HepG2 (cell line): Measurements from ENCODE around the gene BTG4. TPM values are rescaled to one million over a fixed set of nuclear protein-coding genes. Genes with fewer than 3 reads are reported as not detected.

Experiments
- ATAC-seq: fragments of 200-7000 bp; cut with Tn5 transposase; 3 replicates; pipeline ENCODE4 v1.9.1; 2020; ENCODE audit warnings: mild to moderate bottlenecking, moderate library complexity
- BruUV-seq: library from RNA; stranded (reverse); fragments of 400-500 nt; replicated peaks from 2 replicates; lab custom pipeline; 2021; lab: Mats Ljungman, UMichigan
- CTCF ChIA-PET: fragments of 300-600 bp; formaldehyde crosslinking; extraction: SDS; loops from one replicate; lab custom pipeline; 2021; ENCODE audit warnings: low total read pairs, inconsistent platforms, low intra/inter-chr PET ratio; lab: Yijun Ruan, JAX
- POLR2A ChIA-PET: fragments of 350-600 bp; sonication (Branson Sonifier 250); formaldehyde crosslinking; loops from one replicate; lab custom pipeline; 2020; ENCODE audit warnings: antibody characterized with exemption, inconsistent platforms; lab: Yijun Ruan, JAX
- DNase-seq: peaks from one replicate; pipeline ENCODE4 v3.0.0-alpha.2; 2015; ENCODE audit warnings: low spot score
- FAIRE-seq: peaks from 3 replicates; lab custom pipeline; 2011; peaks lifted over from hg19 to GRCh38; lab: Jason Lieb, UNC
- H2AFZ ChIP-seq: one replicate; pipeline ENCODE4 v1.6.1; 2011; ENCODE audit warnings: low read length, inconsistent platforms
- H3K27ac ChIP-seq: fragments of 300-600 bp; 3 replicates; pipeline ENCODE4 v1.8.0; 2011; ENCODE audit warnings: mixed run types, mild to moderate bottlenecking, mixed read lengths, low read length, inconsistent platforms; ENCODE audit not compliant: insufficient read depth; ENCODE audit errors: extremely low read length
- H3K27me3 ChIP-seq, 2 experiments: fragments of 200-600 bp in 1 of 2; 2 replicates in 1 of 2; 3 replicates in 1 of 2; pipeline versions ENCODE4 v1.6.0 to v1.8.0; 2011; ENCODE audit warnings: low read length in 2 of 2, mild to moderate bottlenecking in 2 of 2, moderate library complexity in 2 of 2, inconsistent platforms in 1 of 2; ENCODE audit not compliant: insufficient read depth in 2 of 2, control insufficient read depth in 1 of 2
- H3K36me3 ChIP-seq, 2 experiments: fragments of 200-600 bp in 1 of 2; replicated peaks in 1 of 2; 2 replicates in 1 of 2; 3 replicates in 1 of 2; pipeline versions ENCODE4 v1.5.1 to v1.8.0; 2011; ENCODE audit warnings: low read length in 2 of 2, inconsistent platforms in 1 of 2; ENCODE audit not compliant: insufficient read depth in 2 of 2, control insufficient read depth in 1 of 2
- H3K4me1 ChIP-seq: 2 replicates; pipeline ENCODE4 v1.5.1; 2012; ENCODE audit warnings: low read length, inconsistent platforms; ENCODE audit not compliant: insufficient read depth
- H3K4me2 ChIP-seq: 2 replicates; pipeline ENCODE4 v1.6.0; 2011; ENCODE audit warnings: low read depth, low read length, inconsistent platforms
- H3K4me3 ChIP-seq, 3 experiments: fragments of 200-600 bp in 1 of 3; sonication (generic), shearing (Covaris generic) in 1 of 3; replicated peaks in 1 of 3; 2 replicates each; pipeline ENCODE4 v1.5.1; 2011 to 2016; ENCODE audit warnings: low read length in 3 of 3, inconsistent platforms in 2 of 3, low read depth in 2 of 3, mild to moderate bottlenecking in 2 of 3, control low read depth in 1 of 3, mixed read lengths in 1 of 3; ENCODE audit not compliant: insufficient read depth in 1 of 3
- H3K79me2 ChIP-seq: one replicate; pipeline ENCODE4 v1.6.1; 2011; ENCODE audit warnings: low read length, inconsistent platforms; ENCODE audit not compliant: insufficient read depth
- H3K9ac ChIP-seq: 2 replicates; pipeline ENCODE4 v1.6.0; 2011; ENCODE audit warnings: mild to moderate bottlenecking, low read depth, low read length, inconsistent platforms; ENCODE audit not compliant: insufficient read depth
- H3K9me3 ChIP-seq: 2 replicates; pipeline ENCODE4 v1.5.1; 2012; ENCODE audit warnings: mild to moderate bottlenecking, low read length
- H4K20me1 ChIP-seq: 2 replicates; pipeline ENCODE4 v1.6.0; 2011; ENCODE audit warnings: inconsistent platforms, mild to moderate bottlenecking, low read length, moderate library complexity; ENCODE audit not compliant: insufficient read depth
- ELF4 ChIP-seq: sonication (generic); formaldehyde crosslinking; IDR thresholded peaks from 2 replicates; pipeline ENCODE4 v1.5.0; 2020; ENCODE audit warnings: missing genetic modification reagents, mild to moderate bottlenecking, moderate library complexity, borderline replicate concordance
- HOXA9 ChIP-seq: sonication (generic); formaldehyde crosslinking; IDR thresholded peaks from 2 replicates; pipeline ENCODE4 v1.8.1; 2022; ENCODE audit warnings: missing genetic modification reagents, mild to moderate bottlenecking, moderate library complexity, borderline replicate concordance
- KLF6 ChIP-seq: IDR thresholded peaks from 2 replicates; pipeline ENCODE4 v1.8.0; 2016; ENCODE audit warnings: missing biosample characterization, missing genetic modification reagents
- LBX2 ChIP-seq: sonication (generic); formaldehyde crosslinking; IDR thresholded peaks from 2 replicates; pipeline ENCODE4 v1.5.0; 2020; ENCODE audit warnings: missing genetic modification reagents, mild to moderate bottlenecking, borderline replicate concordance
- SSRP1 ChIP-seq: IDR thresholded peaks from 2 replicates; pipeline ENCODE4 v1.6.1; 2016; ENCODE audit warnings: control low read depth
- U2AF1 ChIP-seq: fragments of 200-400 bp; formaldehyde crosslinking; optimal IDR thresholded peaks from 2 replicates; pipeline ENCODE3; 2017; ENCODE audit warnings: mild to moderate bottlenecking, low read depth, low read length
- ZBTB39 ChIP-seq: sonication (generic); formaldehyde crosslinking; IDR thresholded peaks from 2 replicates; pipeline ENCODE4 v1.5.0; 2020; ENCODE audit warnings: missing genetic modification reagents
- ZNF12 ChIP-seq: sonication (generic); formaldehyde crosslinking; IDR thresholded peaks from 2 replicates; pipeline ENCODE4 v1.5.0; 2020; ENCODE audit warnings: missing genetic modification reagents
- ZNF124 ChIP-seq: sonication (generic); formaldehyde crosslinking; IDR thresholded peaks from 2 replicates; pipeline ENCODE4 v1.4.0; 2020; ENCODE audit warnings: missing genetic modification reagents
- ZNF34 ChIP-seq: sonication (generic); formaldehyde crosslinking; IDR thresholded peaks from 2 replicates; pipeline ENCODE4 v1.4.0; 2020; ENCODE audit warnings: mild to moderate bottlenecking, missing genetic modification reagents, borderline replicate concordance
- ZNF652 ChIP-seq: IDR thresholded peaks from 2 replicates; pipeline ENCODE4 v1.6.1; 2016; ENCODE audit warnings: low read depth, borderline replicate concordance
- ZZZ3 ChIP-seq: sonication (generic); formaldehyde crosslinking; IDR thresholded peaks from 2 replicates; pipeline ENCODE4 v1.4.0; 2020; ENCODE audit warnings: missing genetic modification reagents, mild to moderate bottlenecking, borderline replicate concordance
- in situ Hi-C: cut with HindIII; loops from 2 replicates; pipeline ENCODE4 v1.10.0; 2017; ENCODE audit warnings: low pct_unique_long_range_greater_than_20kb; ENCODE audit not compliant: extremely low pct_ligation_motif_present
- intact Hi-C: fragments of 100-400 bp; cut with micrococcal nuclease; formaldehyde crosslinking; loops from one replicate; pipeline ENCODE4 v1.10.0; 2022; ENCODE audit not compliant: unreplicated experiment
- polyA plus RNA-seq, 8 experiments: library from polyadenylated mRNA; depleted of rRNA in 3 of 8; stranded (reverse) in 7 of 8; unstranded in 1 of 8; fragments of >200 nt; fragmentation: Illumina TruSeq in 4 of 8; extraction: Trizol in 4 of 8; gene quantifications; 2 replicates each; pipeline versions ENCODE4 v1.2.1 to v1.2.3, GENCODE V29; 2011 to 2016; ENCODE audit warnings: low read depth in 4 of 8, missing spikeins in 1 of 8, mixed read lengths in 1 of 8; ENCODE audit not compliant: insufficient read depth in 1 of 8
- total RNA-seq, 5 experiments: library from RNA; depleted of rRNA; stranded (reverse); fragments of >200 nt; fragmentation: Illumina TruSeq; extraction: Trizol; gene quantifications; 2 replicates each; pipeline ENCODE4 v1.2.3, GENCODE V29; 2016; ENCODE audit warnings: low read depth in 1 of 5
- TF ChIP-seq, protein P1 (sequence below): sonication (generic); formaldehyde crosslinking; IDR thresholded peaks from 2 replicates; pipeline ENCODE4 v1.8.0; 2022; ENCODE audit warnings: mild to moderate bottlenecking, missing genetic modification reagents; ENCODE audit not compliant: insufficient replicate concordance

BTG4 gene
- total and polyA plus RNA-seq, 2 of the 13 experiments (the other 11 are each of a cell fraction or from before 2014, with no cell fraction given), result not detected

- TF ChIP-seq SSRP1 (CRISPR knock-in tag), result no peak
- no peak for TF ChIP-seq ZNF124 (CRISPR knock-in tag)
- TF ChIP-seq ZNF12 (CRISPR knock-in tag), result no peak
Observed at GRCh38 chr11:111531687-111532364, 19.6 kb upstream of the BTG4 start (continued).

- intact Hi-C loops, result no loop called here
- DNase-seq, result no peak
- no peaks in the 10 kb centered on the region for H3K36me3 ChIP-seq
- peaks cover 0 to 5% of the 10 kb centered on the region in 2 experiments; a peak in 2 of 5 replicates for H3K27me3 ChIP-seq
- no peak overlapping the region for H2AFZ ChIP-seq
- H3K4me3 ChIP-seq, result no peak overlapping the region
- H3K4me1 ChIP-seq, result no peaks in the 10 kb centered on the region
- H4K20me1 ChIP-seq, result no peaks in the 10 kb centered on the region
- TF ChIP-seq KLF6 (no peak), ZNF34 (CRISPR knock-in tag) (no peak), ZZZ3 (CRISPR knock-in tag) (no peak), ZNF652 (CRISPR knock-in tag) (no peak), LBX2 (no peak), HOXA9 (CRISPR knock-in tag) (no peak), ELF4 (CRISPR knock-in tag) (no peak), U2AF1 (no peak), ZBTB39 (CRISPR knock-in tag) (no peak)
- TF ChIP-seq, protein P1, sequence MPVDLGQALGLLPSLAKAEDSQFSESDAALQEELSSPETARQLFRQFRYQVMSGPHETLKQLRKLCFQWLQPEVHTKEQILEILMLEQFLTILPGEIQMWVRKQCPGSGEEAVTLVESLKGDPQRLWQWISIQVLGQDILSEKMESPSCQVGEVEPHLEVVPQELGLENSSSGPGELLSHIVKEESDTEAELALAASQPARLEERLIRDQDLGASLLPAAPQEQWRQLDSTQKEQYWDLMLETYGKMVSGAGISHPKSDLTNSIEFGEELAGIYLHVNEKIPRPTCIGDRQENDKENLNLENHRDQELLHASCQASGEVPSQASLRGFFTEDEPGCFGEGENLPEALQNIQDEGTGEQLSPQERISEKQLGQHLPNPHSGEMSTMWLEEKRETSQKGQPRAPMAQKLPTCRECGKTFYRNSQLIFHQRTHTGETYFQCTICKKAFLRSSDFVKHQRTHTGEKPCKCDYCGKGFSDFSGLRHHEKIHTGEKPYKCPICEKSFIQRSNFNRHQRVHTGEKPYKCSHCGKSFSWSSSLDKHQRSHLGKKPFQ (CRISPR knock-in tag), result no peak
- TF ChIP-seq, all 625 proteins: peak for 0
- Histone ChIP-seq H3K27ac (no peak overlapping the region), H3K9ac (no peak overlapping the region), H3K79me2 (no peaks in the 10 kb centered on the region), H3K9me3 (no peaks in the 10 kb centered on the region), H3K4me2 (no peak overlapping the region)
- in situ Hi-C loops, result no loop called here
- ATAC-seq (no peak), FAIRE-seq (no peak)
- ChIA-PET POLR2A (no interaction called here), CTCF (no interaction called here)
- no TSS peak for BruUV-seq
Observed at GRCh38 chr11:111531136-111531535, 18.9 kb upstream of the BTG4 start.
